H4 (cell line): ENCODE measurements around the gene MARCHF3. TPM values are rescaled to one million over a fixed set of nuclear protein-coding genes. Genes with fewer than 3 reads are reported as not detected.

Experiments used
- DNase-seq: peaks from one replicate; pipeline ENCODE4 v3.0.0-alpha.2; 2015; ENCODE audit warnings: low spot score
- total RNA-seq: library from RNA; depleted of rRNA; stranded (reverse); fragments of >200 nt; shearing (Covaris generic); gene quantifications from 2 replicates; pipeline ENCODE4 v1.2.3, GENCODE V29; 2014

MARCHF3 gene
- total RNA-seq, 1 experiment from 2014 or later = 1.0 TPM

DNA sequence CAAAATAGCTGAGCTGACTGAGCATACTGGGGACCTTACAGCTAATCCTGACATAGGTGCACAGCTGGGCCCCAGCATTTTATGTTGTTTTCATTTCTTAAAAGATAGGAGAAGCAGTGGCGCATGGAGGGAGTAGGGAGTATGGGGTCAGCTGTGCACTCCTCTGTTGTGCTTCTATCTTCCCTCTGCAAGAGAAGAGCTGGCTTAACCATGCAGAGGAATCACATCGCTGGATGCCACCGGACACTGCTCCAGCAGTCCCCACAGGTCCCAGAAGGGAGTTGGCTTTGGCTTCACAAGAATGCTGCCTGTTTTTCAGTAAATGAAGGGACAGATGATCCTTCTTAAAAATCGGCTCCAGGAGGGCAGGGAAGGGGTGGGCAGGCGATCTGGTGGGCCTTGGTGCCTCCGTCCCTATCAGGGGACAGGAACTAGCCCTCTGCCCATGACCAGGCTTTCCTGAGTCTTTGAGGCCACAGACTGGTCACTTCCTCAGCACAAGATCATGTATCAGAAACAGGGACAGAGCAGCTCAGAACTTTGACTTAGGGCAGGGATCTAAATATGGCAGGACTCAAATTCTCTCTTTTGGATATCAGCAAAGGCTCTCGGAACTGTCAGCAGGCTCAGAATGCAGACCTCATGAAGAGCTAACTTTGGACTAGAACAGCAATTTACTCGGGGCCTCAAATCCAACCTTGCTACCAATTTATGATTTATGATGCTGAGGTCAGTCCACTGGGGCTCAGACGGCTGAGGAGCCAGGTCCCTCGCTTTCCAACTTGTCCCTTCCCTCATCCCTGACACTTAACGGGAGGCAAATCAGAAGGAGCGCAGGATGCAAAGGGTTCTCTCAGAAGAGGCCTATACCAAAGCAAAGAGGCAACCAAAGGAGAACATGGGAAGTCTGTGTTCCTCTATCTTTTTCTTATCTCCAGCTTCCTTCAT, 47.2 kb downstream of the MARCHF3 start:
- no peak for DNase-seq

DNA sequence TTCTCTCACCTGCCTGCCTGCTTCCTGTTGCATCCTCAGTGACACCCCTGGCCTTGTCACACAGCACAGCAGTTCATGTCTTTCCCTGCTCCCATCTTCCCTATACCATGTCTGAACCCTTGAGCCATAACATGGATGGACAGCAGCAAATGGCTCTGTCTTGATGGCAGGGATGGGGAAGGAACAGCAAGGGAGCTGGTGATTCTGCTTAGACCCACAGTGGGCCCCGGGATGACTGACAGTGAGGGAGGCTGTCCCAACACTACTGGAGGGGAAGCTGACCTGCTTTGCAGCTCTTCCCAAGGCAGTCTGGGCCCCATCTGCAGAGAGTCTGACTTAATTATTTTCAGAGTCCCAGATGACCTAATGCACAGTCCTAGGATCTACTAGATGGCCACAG, 48.2 kb downstream of the MARCHF3 start:
- DNase-seq = no peak

DNA sequence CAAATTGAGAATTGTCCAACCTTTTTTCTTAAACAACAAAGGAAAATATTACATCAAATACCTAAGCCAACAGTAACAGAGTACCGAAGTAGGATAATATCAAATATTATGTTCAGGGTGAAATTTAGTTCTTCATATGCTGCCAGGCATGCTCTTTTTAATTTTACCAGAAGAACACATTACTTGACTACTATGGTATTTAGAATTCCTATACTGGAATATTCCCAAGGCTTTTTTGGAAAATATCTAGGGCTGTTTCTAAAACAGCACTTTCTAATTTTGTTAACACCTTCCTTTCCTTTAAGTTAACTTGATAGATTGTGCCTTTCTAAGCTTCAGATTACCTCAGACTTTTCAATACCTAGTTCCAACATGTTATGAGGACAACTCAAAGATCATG, 48.7 kb downstream of the MARCHF3 start:
- no peak for DNase-seq

DNA sequence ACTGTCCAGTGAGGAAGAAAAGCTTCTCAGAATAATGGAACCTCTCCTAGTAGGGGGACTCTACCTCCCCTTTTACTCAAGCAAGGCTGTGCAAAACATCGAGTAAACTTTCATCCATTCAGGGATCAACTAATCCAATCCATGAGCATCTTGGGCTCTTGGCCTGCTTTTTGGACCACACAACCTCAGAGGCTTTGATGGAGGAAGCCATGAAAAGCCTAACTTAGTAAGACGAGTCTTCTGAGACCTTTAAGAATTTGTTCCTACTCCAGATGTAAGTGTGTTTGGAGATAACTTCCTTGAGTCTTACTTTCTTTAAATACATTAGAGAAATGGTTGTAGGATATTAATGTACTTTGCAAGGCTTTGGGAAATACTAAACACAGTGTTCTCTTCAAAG, 49.1 kb downstream of the MARCHF3 start:
- DNase-seq = no peak

DNA sequence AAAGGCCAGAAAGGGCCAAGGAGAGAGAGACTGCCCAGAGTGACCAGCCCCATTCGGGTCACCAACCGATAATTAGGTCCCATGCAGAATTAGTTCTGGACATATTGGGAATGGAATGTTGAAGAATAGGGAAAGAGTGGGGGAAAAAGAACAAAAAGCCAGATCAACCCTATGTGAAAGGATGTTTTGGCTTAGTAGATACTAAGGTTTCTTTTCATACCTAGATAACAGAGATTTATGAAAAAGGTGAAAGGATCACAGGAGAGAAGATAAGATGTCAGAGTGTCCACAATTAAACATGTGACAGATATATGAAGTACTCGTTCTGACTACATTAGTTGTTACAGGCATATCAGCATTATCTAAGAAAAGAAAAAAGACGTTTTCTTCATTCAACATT, 52.1 kb downstream of the MARCHF3 start:
- DNase-seq = no peak

DNA sequence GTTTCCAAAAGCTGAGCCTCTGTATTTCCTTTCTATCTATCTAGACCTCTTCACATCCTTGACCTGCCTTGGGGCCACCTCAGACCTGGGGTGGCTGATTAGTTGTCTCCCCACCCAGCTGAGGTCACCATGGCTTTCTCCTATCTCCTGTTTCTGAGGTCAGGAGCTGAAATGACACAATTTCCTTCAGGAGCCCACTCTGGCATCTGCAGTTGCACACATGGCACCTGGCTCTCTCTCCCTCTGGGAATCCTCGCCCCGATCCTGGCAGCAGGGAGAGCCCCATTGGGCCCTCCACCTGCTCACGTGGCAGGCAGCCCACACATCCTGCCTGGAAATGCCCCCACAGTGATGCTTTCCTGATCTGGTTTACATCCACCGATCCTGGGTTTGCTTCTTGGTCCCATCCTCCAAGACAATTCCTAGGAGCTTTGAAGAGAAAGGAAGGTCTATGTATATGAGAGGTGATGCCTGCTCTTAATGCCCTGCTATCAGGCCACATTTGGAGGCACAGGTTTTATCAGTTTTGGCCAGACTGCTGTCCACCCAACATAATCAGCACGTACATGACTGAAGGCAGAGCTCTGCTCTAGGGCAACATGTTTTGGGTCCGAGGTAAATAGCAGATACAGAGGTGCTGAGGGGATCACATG, 53.7 kb downstream of the MARCHF3 start:
- no peak for DNase-seq

DNA sequence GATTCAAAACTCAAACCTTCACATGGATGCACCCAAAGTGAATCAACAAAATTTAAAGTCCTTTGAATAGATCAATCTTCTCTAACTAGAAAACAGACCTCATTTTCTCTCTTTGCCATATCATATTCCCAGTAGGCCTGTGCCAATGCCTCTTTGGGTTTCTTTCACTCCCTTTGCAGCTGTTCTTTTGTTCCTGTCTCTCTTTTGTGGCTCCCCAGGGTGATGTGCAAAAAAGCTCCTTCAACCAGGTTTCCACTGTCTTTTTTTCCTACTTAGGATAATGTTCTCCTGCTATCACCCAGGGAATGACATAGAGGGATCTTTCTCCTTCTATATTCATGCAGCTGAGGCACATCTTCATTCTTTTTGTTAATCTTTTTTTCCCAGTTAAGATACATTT, 54.6 kb downstream of the MARCHF3 start:
- DNase-seq = no peak

DNA sequence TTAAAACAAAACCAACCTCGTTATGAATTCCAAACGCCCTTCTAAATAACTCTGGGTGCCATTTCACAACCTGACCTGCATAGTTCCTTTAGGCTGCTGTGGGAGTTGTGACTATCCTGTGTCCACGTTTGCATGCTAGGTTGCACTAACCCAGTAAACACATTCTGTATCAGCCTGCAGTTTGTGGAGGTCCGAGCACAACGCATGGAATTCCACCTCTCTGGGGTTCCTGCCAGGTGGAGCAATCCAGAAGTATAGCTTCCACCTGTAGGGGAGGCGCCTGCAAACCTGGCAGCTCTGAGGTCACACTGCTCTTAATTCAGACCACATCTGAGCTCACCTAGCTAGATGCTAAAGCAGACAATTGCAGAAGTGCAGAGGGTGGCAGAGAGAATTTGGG, 57.2 kb downstream of the MARCHF3 start:
- DNase-seq = no peak

DNA sequence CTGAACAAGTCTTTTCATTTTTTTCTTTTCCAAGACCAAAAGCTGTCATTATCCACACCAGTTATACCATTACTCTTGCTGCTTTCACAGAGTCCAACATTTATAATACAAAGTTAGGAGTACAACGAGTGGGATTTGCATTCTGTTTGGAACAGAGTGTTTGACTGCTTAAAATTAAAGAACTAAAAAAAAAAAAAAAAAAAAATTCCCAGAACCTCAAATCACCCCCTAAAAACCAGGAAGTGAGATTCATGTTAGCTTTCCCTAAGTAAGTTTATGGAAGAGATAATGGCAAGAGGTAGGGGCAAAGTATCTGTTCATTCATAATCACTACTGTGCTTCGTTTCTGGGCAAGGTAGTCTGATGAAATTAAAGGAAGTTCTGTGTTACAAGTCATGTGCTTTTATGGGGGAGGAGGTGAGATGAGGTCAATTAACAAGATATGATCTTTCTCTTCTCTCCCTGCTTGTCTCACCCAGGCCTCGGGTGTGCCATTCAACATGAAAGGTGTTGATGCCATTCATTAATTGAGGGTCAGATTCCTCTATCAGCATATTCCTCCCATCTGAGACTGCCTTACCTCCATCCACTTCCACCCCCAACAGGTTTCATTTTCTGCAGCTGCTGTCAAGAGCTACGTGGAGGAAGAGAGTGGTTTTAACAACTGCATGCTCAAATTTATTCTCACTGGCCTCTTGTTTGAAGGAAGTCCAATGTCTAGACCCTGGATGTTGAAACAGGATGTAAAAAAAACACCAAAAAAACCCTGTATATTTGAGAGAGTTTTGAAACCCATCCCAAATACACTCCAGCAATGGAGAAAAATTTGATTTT, 58.1 kb downstream of the MARCHF3 start:
- no peak for DNase-seq

DNA sequence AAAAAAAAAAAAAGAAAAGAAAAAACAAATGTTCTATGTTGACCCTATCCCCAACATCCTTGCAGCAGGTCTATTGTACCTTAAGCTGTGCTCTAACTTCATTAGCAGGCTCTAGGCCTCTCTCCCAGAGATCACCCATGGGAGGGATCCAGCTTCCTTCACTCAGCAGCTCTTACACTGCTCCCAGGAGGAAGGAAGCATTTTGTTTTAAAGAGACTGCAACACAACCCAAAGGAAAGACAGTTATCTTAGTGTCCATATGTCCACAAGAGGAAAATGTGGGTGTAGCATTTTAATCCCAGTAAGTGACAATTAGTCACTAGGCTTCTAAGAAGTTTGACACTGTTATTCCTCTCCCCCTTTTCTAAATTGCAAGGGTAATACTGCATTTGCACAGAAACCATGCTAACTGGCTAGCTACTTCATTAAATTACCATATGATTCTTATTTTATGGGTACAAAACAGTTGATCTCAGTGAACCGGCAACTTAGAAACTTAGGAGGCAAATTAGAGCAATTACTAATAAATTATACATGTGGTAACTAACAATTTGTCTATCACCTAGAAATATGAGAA, 58.8 kb downstream of the MARCHF3 start:
- no peak for DNase-seq

DNA sequence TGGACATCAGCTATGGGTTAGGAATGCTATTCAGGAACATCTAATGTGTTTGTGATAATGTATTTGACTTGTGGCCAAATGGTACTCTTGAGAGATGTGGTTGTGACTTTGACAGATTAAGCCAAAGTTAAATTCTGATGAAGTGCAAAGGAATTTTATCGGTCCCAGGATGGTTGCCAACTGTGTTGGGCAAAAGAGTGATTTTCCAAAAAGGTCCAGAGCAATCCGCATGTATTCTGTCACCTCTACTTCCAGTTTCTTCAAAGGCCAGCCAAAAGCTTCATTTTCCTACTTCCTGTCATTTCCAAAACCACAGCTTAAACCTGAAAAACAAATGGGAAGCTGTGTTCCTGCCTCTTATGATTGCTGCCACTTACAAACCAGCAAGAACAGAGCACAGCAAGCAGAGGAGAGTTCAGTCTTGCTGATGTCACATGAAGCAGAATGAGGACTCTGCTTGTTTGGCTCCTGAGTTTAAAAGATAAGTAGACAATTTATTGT, 59.8 kb downstream of the MARCHF3 start:
- peak; percentile 29 for DNase-seq

DNA sequence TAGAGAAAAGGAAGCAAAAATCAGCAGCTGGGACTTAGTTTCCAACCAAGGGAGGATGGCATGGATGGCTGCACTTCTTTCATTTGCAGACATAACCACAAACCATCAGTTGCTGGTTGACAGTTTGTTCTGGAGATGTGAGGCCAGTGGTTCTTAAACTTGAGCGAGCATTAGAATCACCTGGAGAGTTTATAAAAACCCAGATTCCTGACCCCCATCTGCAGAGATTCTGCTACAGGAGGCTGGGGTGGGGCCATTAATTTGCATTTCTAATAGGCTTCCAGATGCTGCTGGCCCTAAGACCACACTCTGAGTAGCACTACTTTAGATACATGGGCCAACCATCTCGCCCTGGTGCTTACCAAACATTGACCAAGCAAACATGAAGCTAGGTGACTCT, 60.8 kb downstream of the MARCHF3 start:
- no peak for DNase-seq

DNA sequence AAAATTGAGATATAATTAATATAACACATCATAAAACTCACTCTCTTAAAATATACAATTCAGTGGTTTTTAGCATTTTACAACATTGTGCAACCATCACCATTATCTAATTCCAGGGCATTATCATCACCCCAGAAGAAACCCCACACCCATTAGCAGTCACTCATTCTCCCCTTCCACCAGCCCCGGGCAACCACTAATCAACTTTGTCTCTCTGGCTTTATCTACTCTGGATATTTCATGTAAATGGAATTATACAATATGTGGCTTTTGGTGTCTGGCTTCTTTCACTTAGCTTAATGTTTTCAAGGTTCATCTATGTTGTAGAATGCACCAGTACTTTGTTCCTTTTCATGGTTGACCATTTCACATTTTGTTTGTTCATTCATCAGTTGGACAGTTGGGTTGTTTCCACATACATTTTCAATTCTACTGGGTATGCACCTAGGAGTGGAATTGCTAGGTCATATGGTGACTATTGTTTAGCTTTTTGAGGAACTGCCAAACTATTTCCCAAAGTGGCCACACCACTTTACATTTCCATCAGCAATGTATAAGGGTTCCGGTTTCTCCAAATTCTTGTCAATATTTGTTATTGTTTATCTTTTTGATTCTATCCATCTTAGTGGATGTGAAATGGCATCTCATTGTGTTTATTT, 62.4 kb downstream of the MARCHF3 start:
- peak; percentile 27 for DNase-seq

DNA sequence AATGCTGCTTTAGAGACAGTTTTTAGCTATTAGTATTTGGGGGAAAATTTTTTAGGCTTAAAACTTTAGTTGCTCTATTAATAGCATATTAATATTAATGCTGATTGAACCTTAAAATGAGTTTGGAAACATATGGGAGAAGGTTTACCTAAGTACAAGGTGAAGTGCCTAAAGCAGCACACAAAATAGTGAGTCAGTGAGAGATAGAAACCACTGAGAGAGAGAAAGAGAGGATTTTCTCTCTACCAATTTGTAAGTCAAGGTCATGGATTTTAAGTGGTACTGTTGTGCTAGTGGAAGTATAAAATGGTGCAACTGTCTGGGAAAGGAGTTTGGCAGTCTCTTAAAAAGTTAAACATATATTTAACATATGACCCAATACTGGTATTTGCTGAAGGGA, 64.9 kb downstream of the MARCHF3 start:
- DNase-seq = no peak

DNA sequence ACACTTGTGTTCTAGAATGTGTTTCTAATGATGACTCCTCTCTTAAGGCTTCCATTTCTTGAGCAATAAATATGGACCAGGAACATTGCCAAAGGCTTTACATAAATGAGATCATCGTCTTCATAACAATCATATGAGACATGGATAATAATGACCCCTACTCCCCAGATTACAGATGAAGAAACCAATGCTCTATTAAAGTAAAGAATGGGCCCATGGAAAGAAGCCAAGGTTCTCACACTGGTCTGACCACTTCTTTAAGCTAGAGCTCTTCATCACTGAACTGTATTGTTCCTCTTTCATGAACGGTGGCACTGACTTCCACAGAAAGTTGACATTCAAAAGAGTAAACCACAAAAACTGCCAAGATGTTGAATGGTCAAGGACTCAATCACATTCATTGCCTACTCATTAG, 65.3 kb downstream of the MARCHF3 start:
- DNase-seq = no peak

DNA sequence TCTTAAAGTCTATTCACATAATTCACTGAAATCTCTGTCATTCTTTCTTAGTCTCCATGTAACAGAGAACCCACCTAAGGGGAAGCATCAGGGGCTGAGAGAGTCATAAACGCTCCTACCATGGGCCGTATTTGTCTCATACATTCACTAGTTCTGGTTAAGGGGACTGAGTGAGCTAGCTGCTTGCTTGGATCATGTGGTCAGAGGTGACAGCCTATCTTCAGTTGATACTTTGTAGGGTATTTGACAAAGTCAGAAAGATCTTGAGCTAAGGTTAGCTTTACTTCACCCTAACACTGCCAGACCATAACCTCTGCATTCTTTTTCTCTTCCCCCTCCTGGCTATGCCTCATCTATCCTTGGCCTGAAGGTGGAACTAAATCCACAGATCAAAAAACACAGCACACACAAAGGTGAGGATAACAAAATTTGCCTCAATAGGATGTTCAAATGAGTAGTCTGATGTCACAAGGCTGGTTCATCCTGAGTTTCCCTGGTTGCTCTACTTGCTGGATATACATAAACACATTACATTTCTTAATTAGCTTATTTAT, 66.5 kb downstream of the MARCHF3 start:
- DNase-seq = no peak

DNA sequence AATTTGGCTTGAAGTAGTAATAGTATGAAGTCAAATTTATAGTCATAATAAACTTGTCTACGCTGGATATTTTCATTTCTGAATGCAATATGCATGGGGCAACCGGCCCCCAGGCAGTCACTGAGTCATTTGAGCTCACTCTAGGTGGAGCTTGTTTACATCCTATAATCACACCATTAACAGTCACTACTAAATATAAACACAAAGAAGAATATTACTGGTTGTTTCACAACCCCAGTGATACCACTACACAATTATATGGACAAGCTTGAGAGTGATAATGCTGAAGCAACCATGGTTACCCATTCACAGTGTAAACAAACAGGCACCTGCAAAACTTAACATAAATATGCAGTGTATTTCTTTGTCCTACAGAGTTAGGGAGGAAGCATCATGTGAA, 68.7 kb downstream of the MARCHF3 start:
- DNase-seq = peak; percentile 55

DNA sequence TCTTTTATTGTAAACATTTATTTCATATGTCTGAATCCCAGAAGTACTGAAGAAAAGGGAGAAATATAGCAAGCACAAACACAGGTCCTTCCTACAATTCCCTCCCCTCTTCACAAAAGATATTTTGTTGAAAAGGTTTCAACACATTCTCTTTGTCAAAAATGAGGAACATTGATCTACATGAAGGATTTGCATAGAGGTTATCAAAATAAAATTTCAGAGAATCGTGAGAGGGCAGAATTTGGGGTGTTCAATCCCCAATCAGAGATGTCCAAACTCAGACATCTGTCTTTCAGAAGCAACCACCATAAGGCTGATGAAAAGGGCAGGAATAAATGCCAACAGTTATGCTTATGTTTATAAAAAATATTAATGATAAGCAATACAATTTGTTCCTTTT, 69.2 kb downstream of the MARCHF3 start:
- no peak for DNase-seq

DNA sequence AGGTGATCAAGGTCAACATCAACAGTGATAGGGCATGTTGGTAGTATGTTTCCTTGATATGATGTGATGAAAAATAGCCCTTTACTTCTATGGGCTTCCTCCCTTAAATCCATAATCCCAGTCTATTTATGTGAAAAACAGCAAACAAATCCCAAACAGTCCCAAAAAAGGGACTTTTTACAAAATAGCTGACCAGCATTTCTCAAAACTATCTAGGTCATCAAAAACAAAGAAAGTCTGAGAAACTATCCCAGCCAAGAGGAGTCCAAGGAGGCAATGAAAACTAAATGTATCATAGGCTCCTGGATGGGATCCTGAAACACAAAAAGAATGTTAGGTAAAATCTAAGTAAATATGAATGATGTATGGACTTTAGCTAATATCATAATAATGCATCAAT, 71.2 kb downstream of the MARCHF3 start:
- DNase-seq = no peak

DNA sequence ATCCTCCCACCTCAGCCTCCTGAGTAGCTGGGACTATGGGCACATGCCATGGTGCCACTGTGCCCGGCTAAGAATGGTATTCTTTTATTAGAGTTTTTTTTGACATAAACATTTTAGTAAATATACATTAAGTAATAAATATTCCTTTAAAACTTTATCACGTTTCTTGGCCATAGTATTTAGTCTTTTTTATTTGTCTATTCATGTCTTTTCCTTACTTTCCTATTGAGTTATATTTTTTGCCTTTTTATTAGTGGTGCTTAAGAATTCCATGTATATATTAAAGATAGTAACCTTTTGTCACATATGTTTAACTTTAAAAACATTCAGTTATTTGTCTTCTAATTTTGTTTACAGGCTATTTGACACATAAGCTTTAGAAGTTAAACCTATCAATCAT, 73.4 kb downstream of the MARCHF3 start:
- no peak for DNase-seq

DNA sequence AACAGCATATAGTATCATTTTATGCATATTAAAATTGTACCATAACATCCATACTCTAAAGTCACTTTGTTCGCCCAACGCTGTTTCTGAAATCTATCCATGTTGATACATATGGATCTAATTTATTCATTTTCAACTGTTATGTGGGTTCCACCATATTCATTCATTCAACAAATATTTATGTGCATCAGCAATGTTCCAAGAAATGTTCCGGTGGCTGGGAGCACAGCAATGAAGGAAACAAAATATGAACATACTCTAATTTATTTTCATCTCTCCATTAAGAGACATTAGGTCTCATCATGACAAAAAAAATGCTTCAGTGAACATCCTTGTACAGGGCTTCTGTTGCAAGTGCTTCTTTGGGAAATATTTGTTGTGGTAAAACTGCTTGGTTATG, 75.4 kb downstream of the MARCHF3 start:
- DNase-seq = no peak
